Choroid plexus epithelial cell (primary cell): ENCODE measurements around the gene OSTM1.

Experiments
- DNase-seq: peaks from one replicate; pipeline ENCODE4 v3.0.0-alpha.2; 2010; ENCODE audit warnings: low read depth
- H3K4me3 ChIP-seq: 2 replicates; pipeline ENCODE4 v1.5.1; 2011; ENCODE audit warnings: low read depth, mild to moderate bottlenecking, control low read depth, low read length, moderate library complexity
- CTCF ChIP-seq: conservative IDR thresholded peaks from 2 replicates; pipeline ENCODE4 v1.5.1; 2011; ENCODE audit warnings: low read depth, mild to moderate bottlenecking, control low read depth, inconsistent platforms, low read length, moderate library complexity

Gene OSTM1

GRCh38 chr6:108082539-108082938 lies 8.0 kb upstream of the OSTM1 start:
- DNase-seq: no peak
- no peak for TF ChIP-seq CTCF
- no peak overlapping the region for H3K4me3 ChIP-seq

GRCh38 chr6:108080010-108080780 lies 5.7 kb upstream of the OSTM1 start:
- H3K4me3 ChIP-seq: no peak overlapping the region
- no peak for TF ChIP-seq CTCF
- peak; percentile 89 for DNase-seq

- DNase-seq: peak; percentile 61
- H3K4me3 ChIP-seq: no peak overlapping the region
- no peak for TF ChIP-seq CTCF
Observed at GRCh38 chr6:108078191-108078590, 3.6 kb upstream of the OSTM1 start.

GRCh38 chr6:108074057-108074358 lies 533 bp downstream of the OSTM1 start:
- no peak for TF ChIP-seq CTCF
- DNase-seq: peak; percentile 43
- H3K4me3 ChIP-seq: peak overlapping the region; percentile 98

GRCh38 chr6:108071736-108072276 lies 2.7 kb downstream of the OSTM1 start:
- no peak for TF ChIP-seq CTCF
- H3K4me3 ChIP-seq: no peak overlapping the region
- no peak for DNase-seq

- TF ChIP-seq CTCF: no peak
- no peak overlapping the region for H3K4me3 ChIP-seq
- DNase-seq: no peak
Observed at GRCh38 chr6:108068618-108069017, 5.9 kb downstream of the OSTM1 start.

GRCh38 chr6:108068182-108068581 lies 6.4 kb downstream of the OSTM1 start:
- no peak for DNase-seq
- no peak for TF ChIP-seq CTCF
- H3K4me3 ChIP-seq: no peak overlapping the region
